ENCODE results near the gene UST. TPM values are rescaled to one million over a fixed set of nuclear protein-coding genes. Genes with fewer than 3 reads are reported as not detected.

Gene UST
- total and polyA plus RNA-seq, 4 donors = 0.24 to 2.7 (median 0.87) TPM

- TF ChIP-seq EGR1 (IDR thresholded peaks at IDR 0.05; ENCODE audit: low read depth in 2 of 2) (no peak), GABPA (IDR thresholded peaks at IDR 0.05 in 1 of 2, conservative IDR thresholded peaks at IDR 0.05 in 1 of 2) (no peak), RXRA (IDR thresholded peaks at IDR 0.05) (no peak), HNF4A (conservative IDR thresholded peaks at IDR 0.05) (no peak), SP1 (IDR thresholded peaks at IDR 0.05) (no peak)
Measured at GRCh38 chr6:148990403-148990802, 243.6 kb downstream of the UST start (continued).

GRCh38 chr6:148996815-148997214 lies 250.0 kb downstream of the UST start:
- Histone ChIP-seq H3K27me3 (ENCODE audit: control insufficient read depth in 4 of 4, insufficient read depth in 4 of 4, low read length in 3 of 4) (no peaks in the 10 kb centered on the region), H3K4me1 (ENCODE audit: control insufficient read depth in 4 of 4, insufficient read depth in 4 of 4, low read length in 3 of 4) (peaks cover 0 to 6% (median 0%) of the 10 kb centered on the region in 4 donors), H3K9ac (ENCODE audit: low read depth in 1 of 2, low read length in 2 of 2) (no peak overlapping the region), H3K36me3 (ENCODE audit: control insufficient read depth in 4 of 4, insufficient read depth in 3 of 4, low read depth in 1 of 4, low read length in 3 of 4) (no peaks in the 10 kb centered on the region), H3K9me3 (ENCODE audit: control insufficient read depth in 4 of 4, low read length in 3 of 4) (peaks cover 0 to 3% (median under 1%) of the 10 kb centered on the region in 4 donors), H3K4me3 (ENCODE audit: low read depth in 1 of 3, low read length in 3 of 3) (no peak overlapping the region), H3K27ac (ENCODE audit: low read depth in 1 of 2, low read length in 2 of 2) (no peak overlapping the region)
- DNase-seq (ENCODE audit: low spot score) = no peak
- TF ChIP-seq, protein P1, sequence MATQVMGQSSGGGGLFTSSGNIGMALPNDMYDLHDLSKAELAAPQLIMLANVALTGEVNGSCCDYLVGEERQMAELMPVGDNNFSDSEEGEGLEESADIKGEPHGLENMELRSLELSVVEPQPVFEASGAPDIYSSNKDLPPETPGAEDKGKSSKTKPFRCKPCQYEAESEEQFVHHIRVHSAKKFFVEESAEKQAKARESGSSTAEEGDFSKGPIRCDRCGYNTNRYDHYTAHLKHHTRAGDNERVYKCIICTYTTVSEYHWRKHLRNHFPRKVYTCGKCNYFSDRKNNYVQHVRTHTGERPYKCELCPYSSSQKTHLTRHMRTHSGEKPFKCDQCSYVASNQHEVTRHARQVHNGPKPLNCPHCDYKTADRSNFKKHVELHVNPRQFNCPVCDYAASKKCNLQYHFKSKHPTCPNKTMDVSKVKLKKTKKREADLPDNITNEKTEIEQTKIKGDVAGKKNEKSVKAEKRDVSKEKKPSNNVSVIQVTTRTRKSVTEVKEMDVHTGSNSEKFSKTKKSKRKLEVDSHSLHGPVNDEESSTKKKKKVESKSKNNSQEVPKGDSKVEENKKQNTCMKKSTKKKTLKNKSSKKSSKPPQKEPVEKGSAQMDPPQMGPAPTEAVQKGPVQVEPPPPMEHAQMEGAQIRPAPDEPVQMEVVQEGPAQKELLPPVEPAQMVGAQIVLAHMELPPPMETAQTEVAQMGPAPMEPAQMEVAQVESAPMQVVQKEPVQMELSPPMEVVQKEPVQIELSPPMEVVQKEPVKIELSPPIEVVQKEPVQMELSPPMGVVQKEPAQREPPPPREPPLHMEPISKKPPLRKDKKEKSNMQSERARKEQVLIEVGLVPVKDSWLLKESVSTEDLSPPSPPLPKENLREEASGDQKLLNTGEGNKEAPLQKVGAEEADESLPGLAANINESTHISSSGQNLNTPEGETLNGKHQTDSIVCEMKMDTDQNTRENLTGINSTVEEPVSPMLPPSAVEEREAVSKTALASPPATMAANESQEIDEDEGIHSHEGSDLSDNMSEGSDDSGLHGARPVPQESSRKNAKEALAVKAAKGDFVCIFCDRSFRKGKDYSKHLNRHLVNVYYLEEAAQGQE (IDR thresholded peaks at IDR 0.05) = no peak
- no peak for TF ChIP-seq JUND (IDR thresholded peaks at IDR 0.05)
- TF ChIP-seq RAD21 (IDR thresholded peaks at IDR 0.05) = no peak
- TF ChIP-seq NR2F2 (IDR thresholded peaks at IDR 0.05) = no peak
- no peak for TF ChIP-seq SP1 (IDR thresholded peaks at IDR 0.05)
- TF ChIP-seq, protein P2, sequence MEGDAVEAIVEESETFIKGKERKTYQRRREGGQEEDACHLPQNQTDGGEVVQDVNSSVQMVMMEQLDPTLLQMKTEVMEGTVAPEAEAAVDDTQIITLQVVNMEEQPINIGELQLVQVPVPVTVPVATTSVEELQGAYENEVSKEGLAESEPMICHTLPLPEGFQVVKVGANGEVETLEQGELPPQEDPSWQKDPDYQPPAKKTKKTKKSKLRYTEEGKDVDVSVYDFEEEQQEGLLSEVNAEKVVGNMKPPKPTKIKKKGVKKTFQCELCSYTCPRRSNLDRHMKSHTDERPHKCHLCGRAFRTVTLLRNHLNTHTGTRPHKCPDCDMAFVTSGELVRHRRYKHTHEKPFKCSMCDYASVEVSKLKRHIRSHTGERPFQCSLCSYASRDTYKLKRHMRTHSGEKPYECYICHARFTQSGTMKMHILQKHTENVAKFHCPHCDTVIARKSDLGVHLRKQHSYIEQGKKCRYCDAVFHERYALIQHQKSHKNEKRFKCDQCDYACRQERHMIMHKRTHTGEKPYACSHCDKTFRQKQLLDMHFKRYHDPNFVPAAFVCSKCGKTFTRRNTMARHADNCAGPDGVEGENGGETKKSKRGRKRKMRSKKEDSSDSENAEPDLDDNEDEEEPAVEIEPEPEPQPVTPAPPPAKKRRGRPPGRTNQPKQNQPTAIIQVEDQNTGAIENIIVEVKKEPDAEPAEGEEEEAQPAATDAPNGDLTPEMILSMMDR (IDR thresholded peaks at IDR 0.05; ENCODE audit: low read depth, low read length, missing input control) = no peak
- TF ChIP-seq RXRA (IDR thresholded peaks at IDR 0.05) = no peak
- TF ChIP-seq HNF4G (IDR thresholded peaks at IDR 0.05) = no peak
- TF ChIP-seq, protein P3, sequence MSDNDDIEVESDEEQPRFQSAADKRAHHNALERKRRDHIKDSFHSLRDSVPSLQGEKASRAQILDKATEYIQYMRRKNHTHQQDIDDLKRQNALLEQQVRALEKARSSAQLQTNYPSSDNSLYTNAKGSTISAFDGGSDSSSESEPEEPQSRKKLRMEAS (IDR thresholded peaks at IDR 0.05) = no peak
- TF ChIP-seq FOXA2 (IDR thresholded peaks at IDR 0.05) = no peak
- no peak for TF ChIP-seq EGR1 (IDR thresholded peaks at IDR 0.05; ENCODE audit: low read depth in 2 of 2)
- TF ChIP-seq YY1 (IDR thresholded peaks at IDR 0.05) = no peak
- TF ChIP-seq, protein P4, sequence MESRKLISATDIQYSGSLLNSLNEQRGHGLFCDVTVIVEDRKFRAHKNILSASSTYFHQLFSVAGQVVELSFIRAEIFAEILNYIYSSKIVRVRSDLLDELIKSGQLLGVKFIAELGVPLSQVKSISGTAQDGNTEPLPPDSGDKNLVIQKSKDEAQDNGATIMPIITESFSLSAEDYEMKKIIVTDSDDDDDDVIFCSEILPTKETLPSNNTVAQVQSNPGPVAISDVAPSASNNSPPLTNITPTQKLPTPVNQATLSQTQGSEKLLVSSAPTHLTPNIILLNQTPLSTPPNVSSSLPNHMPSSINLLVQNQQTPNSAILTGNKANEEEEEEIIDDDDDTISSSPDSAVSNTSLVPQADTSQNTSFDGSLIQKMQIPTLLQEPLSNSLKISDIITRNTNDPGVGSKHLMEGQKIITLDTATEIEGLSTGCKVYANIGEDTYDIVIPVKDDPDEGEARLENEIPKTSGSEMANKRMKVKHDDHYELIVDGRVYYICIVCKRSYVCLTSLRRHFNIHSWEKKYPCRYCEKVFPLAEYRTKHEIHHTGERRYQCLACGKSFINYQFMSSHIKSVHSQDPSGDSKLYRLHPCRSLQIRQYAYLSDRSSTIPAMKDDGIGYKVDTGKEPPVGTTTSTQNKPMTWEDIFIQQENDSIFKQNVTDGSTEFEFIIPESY (IDR thresholded peaks at IDR 0.05) = no peak
- TF ChIP-seq GABPA (IDR thresholded peaks at IDR 0.05 in 1 of 2, conservative IDR thresholded peaks at IDR 0.05 in 1 of 2) = no peak
- 44% methylated on average over 1 of the region's 1 CpG for WGBS
